Right lobe of liver (tissue), 6 donors: ENCODE results near the gene HCN1. TPM values are rescaled to one million over a fixed set of nuclear protein-coding genes. Genes with fewer than 3 reads are reported as not detected.
"Not testable (repeated sequence)": the region's sequence is repeated elsewhere in the genome, so short reads cannot be mapped to it uniquely, and the experiment has no call there.

Experiments used
- ATAC-seq, 4 donors: fragments of 200-7000 bp; cut with Tn5 transposase; one replicate each; pipeline ENCODE4 v1.9.1; 2020; ENCODE audit warnings: mild to moderate bottlenecking in 4 of 4, moderate library complexity in 4 of 4
- DNase-seq, 3 donors: peaks; one replicate each; pipeline ENCODE4 v3.0.0-alpha.2; 2020
- H3K27ac ChIP-seq, 3 donors: fragments of 200-600 bp; one replicate each; pipeline ENCODE4 v1.8.0; 2022
- H3K27me3 ChIP-seq, 2 donors: fragments of 200-600 bp; one replicate each; pipeline ENCODE4 v1.8.0; 2022
- H3K36me3 ChIP-seq, 4 donors: fragments of 200-600 bp; sonication (generic) in 1 of 4; one replicate each; pipeline versions ENCODE4 v1.5.1 to v1.8.0; 2017 to 2022; ENCODE audit warnings: control low read depth in 1 of 4
- H3K4me1 ChIP-seq, 4 donors: fragments of 200-600 bp; sonication (generic) in 1 of 4; one replicate each; pipeline versions ENCODE4 v1.5.1 to v1.8.0; 2017 to 2022; ENCODE audit warnings: control low read depth in 1 of 4
- H3K4me3 ChIP-seq, 3 donors: fragments of 200-600 bp; one replicate each; pipeline ENCODE4 v1.8.0; 2022
- H3K9me3 ChIP-seq, 4 donors: fragments of 200-600 bp; sonication (generic) in 1 of 4; one replicate each; pipeline versions ENCODE4 v1.5.1 to v1.8.0; 2017 to 2022; ENCODE audit warnings: control low read depth in 1 of 4
- POLR2A ChIP-seq: fragments of 450-650 bp; IDR thresholded peaks from one replicate; pipeline ENCODE4 v1.6.1; 2017; ENCODE audit warnings: antibody characterized with exemption, mild to moderate bottlenecking
- WGBS: methylation state at CpG from one replicate; pipeline ENCODE4 v1.1.6; 2018; ENCODE audit warnings: low coverage, low lambda C conversion rate; ENCODE audit not compliant: insufficient coverage; ENCODE audit errors: missing lambda C conversion rate; 5-methylcytosine and 5-hydroxymethylcytosine counted together
- intact Hi-C, 2 donors: fragments of 100-400 bp; cut with DNase I; formaldehyde crosslinking; loops; one replicate each; pipeline versions ENCODE4 v1.11.2 to v1.14.1; 2022
- total RNA-seq, 6 experiments: library from RNA; depleted of rRNA in 2 of 6; stranded (reverse); fragments of >200 nt in 2 of 6; fragmentation: NEBNext Ultra II Directional in 3 of 6; extraction: Animal tissue kit (Norgen Biotek cat#: 25700) in 3 of 6; gene quantifications; one replicate each; pipeline versions ENCODE4 v1.1.0 to v1.2.4, GENCODE V29; 2016 to 2023
- TF ChIP-seq, protein P1 (sequence below), 4 donors: fragments of 200-600 bp in 3 of 4; fragments of 450-650 bp in 1 of 4; IDR thresholded peaks; one replicate each; pipeline versions ENCODE4 v1.5.1 to v1.8.0; 2016 to 2022; ENCODE audit warnings: antibody characterized with exemption in 4 of 4, mild to moderate bottlenecking in 2 of 4
- donor health status: DM: no; HTN: yes; CAD: no.
- donor health status: DM: no; HTN: no; CAD: no.
- donor health status: DM: no; HTN: no; CAD: no.
- donor health status: DM: no; HTN: yes; CAD: no.
- donor health status: DM: no; HTN: yes; CAD: no.

HCN1 gene
- total RNA-seq, 6 experiments from 2014 or later = 0.09 to 0.12 TPM; not detected in 4

DNA sequence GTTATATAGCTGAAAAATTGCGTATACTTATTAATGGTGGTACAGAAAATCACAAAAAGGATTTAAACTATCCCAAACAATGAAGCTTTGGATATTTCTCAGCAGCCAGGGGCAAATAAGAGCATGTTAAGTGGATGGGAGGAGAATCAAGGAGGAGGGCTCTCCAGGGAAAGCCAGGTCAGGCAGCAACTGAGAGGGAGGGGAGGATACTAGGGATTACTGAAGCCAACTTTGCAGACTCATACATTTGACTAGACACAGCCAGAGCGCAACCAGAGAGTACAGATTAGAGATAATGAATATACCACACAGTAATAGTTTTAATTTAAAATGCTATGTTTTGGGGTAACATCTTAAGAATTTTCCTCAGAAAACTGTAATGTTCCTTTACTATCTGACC lies 360.2 kb downstream of the HCN1 start:
- Histone ChIP-seq H3K36me3 (no peaks in the 10 kb centered on the region), H3K27ac (no peak overlapping the region), H3K4me1 (no peaks in the 10 kb centered on the region), H3K9me3 (no peaks in the 10 kb centered on the region), H3K27me3 (no peaks in the 10 kb centered on the region), H3K4me3 (no peak overlapping the region)
- TF ChIP-seq, protein P1, sequence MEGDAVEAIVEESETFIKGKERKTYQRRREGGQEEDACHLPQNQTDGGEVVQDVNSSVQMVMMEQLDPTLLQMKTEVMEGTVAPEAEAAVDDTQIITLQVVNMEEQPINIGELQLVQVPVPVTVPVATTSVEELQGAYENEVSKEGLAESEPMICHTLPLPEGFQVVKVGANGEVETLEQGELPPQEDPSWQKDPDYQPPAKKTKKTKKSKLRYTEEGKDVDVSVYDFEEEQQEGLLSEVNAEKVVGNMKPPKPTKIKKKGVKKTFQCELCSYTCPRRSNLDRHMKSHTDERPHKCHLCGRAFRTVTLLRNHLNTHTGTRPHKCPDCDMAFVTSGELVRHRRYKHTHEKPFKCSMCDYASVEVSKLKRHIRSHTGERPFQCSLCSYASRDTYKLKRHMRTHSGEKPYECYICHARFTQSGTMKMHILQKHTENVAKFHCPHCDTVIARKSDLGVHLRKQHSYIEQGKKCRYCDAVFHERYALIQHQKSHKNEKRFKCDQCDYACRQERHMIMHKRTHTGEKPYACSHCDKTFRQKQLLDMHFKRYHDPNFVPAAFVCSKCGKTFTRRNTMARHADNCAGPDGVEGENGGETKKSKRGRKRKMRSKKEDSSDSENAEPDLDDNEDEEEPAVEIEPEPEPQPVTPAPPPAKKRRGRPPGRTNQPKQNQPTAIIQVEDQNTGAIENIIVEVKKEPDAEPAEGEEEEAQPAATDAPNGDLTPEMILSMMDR (IDR thresholded peaks at IDR 0.05) = no peak
- no peak for TF ChIP-seq POLR2A
- intact Hi-C loops = no loop called here
- no peak for ATAC-seq
- 63% methylated on average over 1 of the region's 2 CpGs for WGBS
- no peak for DNase-seq

DNA sequence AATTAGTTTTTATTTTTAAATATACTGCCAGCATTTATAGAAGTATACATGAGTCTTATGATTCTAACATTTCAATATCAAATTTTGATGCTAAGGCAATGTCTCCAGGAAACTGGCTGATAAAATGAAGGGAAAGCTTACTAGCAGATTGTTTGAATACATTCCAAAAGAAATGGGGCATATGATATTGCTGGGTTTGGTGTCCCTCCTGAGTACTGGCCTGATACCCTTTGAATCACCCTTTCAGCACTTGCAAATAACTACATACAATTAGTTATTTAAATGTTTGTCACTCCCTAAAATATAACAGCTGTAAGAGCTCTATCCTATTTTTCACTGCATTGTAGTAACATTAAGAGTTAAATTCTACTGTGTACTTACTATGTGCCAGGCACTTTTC lies 360.8 kb downstream of the HCN1 start:
- Histone ChIP-seq H3K36me3 (no peaks in the 10 kb centered on the region), H3K4me1 (no peaks in the 10 kb centered on the region), H3K9me3 (no peaks in the 10 kb centered on the region), H3K4me3 (no peak overlapping the region), H3K27me3 (no peaks in the 10 kb centered on the region), H3K27ac (no peak overlapping the region)
- TF ChIP-seq, protein P1 (IDR thresholded peaks at IDR 0.05) = no peak
- TF ChIP-seq POLR2A = no peak
- DNase-seq (no peak), ATAC-seq (no peak)
- intact Hi-C loops = no loop called here

DNA sequence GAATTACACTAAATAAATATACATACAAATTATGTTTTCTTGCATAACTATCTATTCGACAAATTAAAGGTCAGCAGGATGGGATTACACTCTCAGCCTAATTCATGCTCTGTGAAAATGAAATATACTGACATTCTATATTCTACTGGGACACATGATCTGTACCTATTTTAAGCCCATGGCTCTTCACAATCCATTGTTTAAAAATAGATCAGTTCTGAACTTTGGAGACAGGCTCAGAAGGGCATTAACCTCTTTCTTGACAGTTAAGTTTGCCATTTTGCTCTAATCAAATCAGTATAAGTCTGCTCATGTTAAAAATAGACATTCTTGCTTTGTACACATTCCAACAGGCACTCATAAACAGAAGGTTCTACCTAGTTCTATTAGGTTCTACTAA lies 361.2 kb downstream of the HCN1 start:
- intact Hi-C loops = no loop called here
- Histone ChIP-seq H3K27ac (no peak overlapping the region), H3K4me3 (no peak overlapping the region), H3K4me1 (no peaks in the 10 kb centered on the region), H3K27me3 (no peaks in the 10 kb centered on the region), H3K36me3 (no peaks in the 10 kb centered on the region), H3K9me3 (no peaks in the 10 kb centered on the region)
- ATAC-seq = no peak
- no peak for DNase-seq
- 74% methylated on average over 1 of the region's 1 CpG for WGBS
- TF ChIP-seq, protein P1 (IDR thresholded peaks at IDR 0.05) = no peak
- no peak for TF ChIP-seq POLR2A

DNA sequence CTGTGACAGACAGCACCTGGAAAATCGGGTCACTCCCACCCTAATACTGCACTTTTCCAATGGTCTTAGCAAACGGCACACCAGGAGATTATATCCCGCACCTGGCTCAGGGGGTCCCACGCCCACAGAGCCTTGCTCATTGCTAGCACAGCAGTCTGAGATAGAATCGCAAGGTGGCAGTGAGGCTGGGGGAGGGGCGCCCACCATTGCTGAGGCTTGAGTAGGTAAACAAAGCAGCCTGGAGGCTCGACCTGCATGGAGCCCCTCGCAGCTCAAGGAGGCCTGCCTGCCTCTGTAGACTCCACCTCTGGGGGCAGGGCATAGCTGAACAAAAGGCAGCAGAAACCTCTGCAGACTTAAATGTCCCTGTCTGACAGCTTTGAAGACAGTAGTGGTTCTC lies 383.6 kb downstream of the HCN1 start:
- H3K36me3 ChIP-seq, H3K4me3 ChIP-seq, DNase-seq, H3K27me3 ChIP-seq, ATAC-seq, H3K9me3 ChIP-seq, H3K27ac ChIP-seq, intact Hi-C loops, H3K4me1 ChIP-seq: not testable (repeated sequence)
- WGBS = 55% methylated on average over 5 of the region's 8 CpGs

DNA sequence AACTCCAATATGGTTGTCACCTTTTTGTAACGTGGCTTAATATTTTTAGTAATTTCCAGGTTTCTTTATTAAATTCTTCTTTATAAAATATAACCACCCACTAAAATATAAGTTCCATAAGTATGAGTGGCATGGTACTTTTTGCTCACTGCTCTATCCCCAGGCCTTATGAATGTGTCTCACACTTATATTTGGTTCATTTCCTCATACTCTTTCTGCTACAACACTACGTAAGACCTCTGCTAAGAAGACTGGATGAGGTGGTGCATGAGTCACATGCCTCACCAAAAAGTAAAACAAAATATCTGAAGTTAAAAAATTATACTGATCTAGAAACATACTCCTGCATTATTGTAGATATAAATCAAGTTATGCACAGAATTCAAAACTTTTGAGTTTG lies 400.9 kb downstream of the HCN1 start:
- Histone ChIP-seq H3K27me3 (no peaks in the 10 kb centered on the region), H3K36me3 (no peaks in the 10 kb centered on the region), H3K9me3 (no peaks in the 10 kb centered on the region), H3K27ac (no peak overlapping the region), H3K4me1 (no peaks in the 10 kb centered on the region), H3K4me3 (no peak overlapping the region)
- no peak for DNase-seq
- intact Hi-C loops = no loop called here
- 69% methylated on average over 2 of the region's 2 CpGs for WGBS
- ATAC-seq = no peak
- TF ChIP-seq POLR2A = no peak
- TF ChIP-seq, protein P1 (IDR thresholded peaks at IDR 0.05) = no peak
